H9 (cell line): ENCODE measurements around the gene CERCAM. TPM values are rescaled to one million over a fixed set of nuclear protein-coding genes. Genes with fewer than 3 reads are reported as not detected.

Experiments used
- DNase-seq: peaks from one replicate; pipeline ENCODE4 v3.0.0-alpha.2; 2017
- H2AFZ ChIP-seq: one replicate; pipeline ENCODE4 v1.6.1; 2013; ENCODE audit warnings: mild to moderate bottlenecking, low read length, control low read depth, moderate library complexity
- H2AK5ac ChIP-seq: 2 replicates; pipeline ENCODE4 v1.6.1; 2013; ENCODE audit warnings: low read length, control low read depth, mixed read lengths; ENCODE audit not compliant: insufficient read length
- H2BK120ac ChIP-seq: one replicate; pipeline ENCODE4 v1.6.1; 2013; ENCODE audit warnings: low read depth, mild to moderate bottlenecking, low read length, control low read depth, inconsistent platforms; ENCODE audit not compliant: poor library complexity, severe bottlenecking
- H2BK12ac ChIP-seq: 2 replicates; pipeline ENCODE4 v1.6.1; 2013; ENCODE audit warnings: low read length, control low read depth, mixed read lengths, low read depth; ENCODE audit not compliant: insufficient read length
- H2BK15ac ChIP-seq: 2 replicates; pipeline ENCODE4 v1.6.1; 2013; ENCODE audit warnings: low read depth, low read length, control low read depth
- H2BK20ac ChIP-seq: one replicate; pipeline ENCODE4 v1.6.1; 2013; ENCODE audit warnings: low read depth, mild to moderate bottlenecking, low read length, control low read depth, inconsistent platforms; ENCODE audit not compliant: poor library complexity, severe bottlenecking
- H2BK5ac ChIP-seq: 2 replicates; pipeline ENCODE4 v1.6.1; 2013; ENCODE audit warnings: low read length, control low read depth, mixed read lengths; ENCODE audit not compliant: insufficient read length
- H3K14ac ChIP-seq: 2 replicates; pipeline ENCODE4 v1.6.1; 2013; ENCODE audit warnings: low read length, control low read depth; ENCODE audit not compliant: insufficient read depth
- H3K18ac ChIP-seq: 2 replicates; pipeline ENCODE4 v1.6.1; 2013; ENCODE audit warnings: low read depth, mild to moderate bottlenecking, mixed read lengths, low read length, control low read depth; ENCODE audit not compliant: insufficient read length
- H3K23ac ChIP-seq: 2 replicates; pipeline ENCODE4 v1.6.1; 2013; ENCODE audit warnings: low read length, control low read depth, mixed read lengths, low read depth; ENCODE audit not compliant: insufficient read length
- H3K23me2 ChIP-seq: 2 replicates; pipeline ENCODE4 v1.6.1; 2013; ENCODE audit warnings: low read depth, mild to moderate bottlenecking, mixed read lengths, low read length, control low read depth; ENCODE audit not compliant: insufficient read length, poor library complexity, severe bottlenecking
- H3K27ac ChIP-seq: 2 replicates; pipeline ENCODE4 v1.5.1; 2013; ENCODE audit warnings: low read length, control low read depth, mixed read lengths, low read depth; ENCODE audit not compliant: insufficient read length
- H3K27me3 ChIP-seq: 2 replicates; pipeline ENCODE4 v1.6.1; 2013; ENCODE audit warnings: low read length, control low read depth, inconsistent platforms; ENCODE audit not compliant: insufficient read depth
- H3K4ac ChIP-seq: 2 replicates; pipeline ENCODE4 v1.6.1; 2013; ENCODE audit warnings: low read depth, mild to moderate bottlenecking, control low read depth, inconsistent platforms, low read length, moderate library complexity
- H3K4me1 ChIP-seq: 2 replicates; pipeline ENCODE4 v1.6.1; 2013; ENCODE audit warnings: low read length, control low read depth, inconsistent platforms; ENCODE audit not compliant: insufficient read depth
- H3K4me2 ChIP-seq: 2 replicates; pipeline ENCODE4 v1.6.1; 2013; ENCODE audit warnings: low read length, control low read depth, mixed read lengths; ENCODE audit not compliant: insufficient read length, insufficient read depth
- H3K56ac ChIP-seq: 2 replicates; pipeline ENCODE4 v1.6.1; 2013; ENCODE audit warnings: low read depth, mild to moderate bottlenecking, mixed read lengths, low read length, control low read depth; ENCODE audit not compliant: insufficient read length
- H3K79me1 ChIP-seq: 2 replicates; pipeline ENCODE4 v1.6.1; 2013; ENCODE audit warnings: low read depth, mild to moderate bottlenecking, moderate library complexity, low read length, control low read depth, inconsistent platforms; ENCODE audit not compliant: insufficient read depth, poor library complexity, severe bottlenecking
- H3K79me2 ChIP-seq: 2 replicates; pipeline ENCODE4 v1.6.1; 2013; ENCODE audit warnings: low read length, control low read depth, inconsistent platforms; ENCODE audit not compliant: insufficient read depth
- H3K9ac ChIP-seq: 2 replicates; pipeline ENCODE4 v1.6.1; 2013; ENCODE audit warnings: low read length, control low read depth, mixed read lengths; ENCODE audit not compliant: insufficient read length; ENCODE audit errors: extremely low read depth
- H3K9me3 ChIP-seq: one replicate; pipeline ENCODE4 v1.6.1; 2013; ENCODE audit warnings: low read depth, low read length, inconsistent platforms; ENCODE audit not compliant: control insufficient read depth
- H3T11ph ChIP-seq: one replicate; pipeline ENCODE4 v1.6.1; 2013; ENCODE audit warnings: mild to moderate bottlenecking, low read length, control low read depth, inconsistent platforms
- H4K20me1 ChIP-seq: one replicate; pipeline ENCODE4 v1.6.1; 2013; ENCODE audit not compliant: control insufficient read depth, insufficient read length, insufficient read depth
- H4K5ac ChIP-seq: 2 replicates; pipeline ENCODE4 v1.6.1; 2013; ENCODE audit warnings: low read depth, mild to moderate bottlenecking, mixed read lengths, low read length, control low read depth; ENCODE audit not compliant: insufficient read length
- H4K8ac ChIP-seq: replicated peaks from 2 replicates; pipeline ENCODE4 v1.6.1; 2013; ENCODE audit warnings: low read length, control low read depth, mixed read lengths, low read depth; ENCODE audit not compliant: insufficient read length
- H4K91ac ChIP-seq: 2 replicates; pipeline ENCODE4 v1.6.1; 2013; ENCODE audit warnings: low read depth, mild to moderate bottlenecking, moderate library complexity, mixed read lengths, low read length, control low read depth; ENCODE audit not compliant: insufficient read length
- H3K27ac Mint-ChIP-seq, 3 experiments: 2 replicates in 2 of 3; 3 replicates in 1 of 3; pipeline ENCODE4 v1.8.0; 2020 to 2021; ENCODE audit warnings: mixed read lengths in 3 of 3, mild to moderate bottlenecking in 1 of 3, moderate library complexity in 1 of 3
- H3K27me3 Mint-ChIP-seq: 2 replicates; pipeline ENCODE4 v1.8.0; 2021; ENCODE audit warnings: low read depth, mild to moderate bottlenecking, moderate library complexity, mixed read lengths
- H3K36me3 Mint-ChIP-seq, 3 experiments: 2 replicates in 2 of 3; 3 replicates in 1 of 3; pipeline ENCODE4 v1.8.0; 2020 to 2021; ENCODE audit warnings: low read depth in 3 of 3, mixed read lengths in 3 of 3; ENCODE audit not compliant: insufficient read depth in 1 of 3
- H3K4me1 Mint-ChIP-seq, 2 experiments: 2 replicates each; pipeline ENCODE4 v1.8.0; 2020; ENCODE audit warnings: mixed read lengths in 2 of 2
- H3K4me3 Mint-ChIP-seq, 2 experiments: 2 replicates in 1 of 2; 3 replicates in 1 of 2; pipeline ENCODE4 v1.8.0; 2020 to 2021; ENCODE audit warnings: mild to moderate bottlenecking in 2 of 2, mixed read lengths in 2 of 2, moderate library complexity in 1 of 2
- H3K9me3 Mint-ChIP-seq, 2 experiments: 2 replicates in 1 of 2; 3 replicates in 1 of 2; pipeline ENCODE4 v1.8.0; 2020; ENCODE audit warnings: mild to moderate bottlenecking in 2 of 2, mixed read lengths in 2 of 2, moderate library complexity in 1 of 2
- WGBS: extraction: QIAGEN DNeasy Blood & Tissue Kit; methylation state at CpG from one replicate; pipeline ENCODE4 v1.1.7; 2013; ENCODE audit warnings: missing lambda C conversion rate, low lambda C conversion rate, mixed read lengths; ENCODE audit not compliant: insufficient read length; ENCODE audit errors: extremely low coverage; 5-methylcytosine and 5-hydroxymethylcytosine counted together
- total RNA-seq: library from RNA; stranded (reverse); gene quantifications from 2 replicates; pipeline ENCODE4 v1.2.1, GENCODE V29; 2021
- TF ChIP-seq, protein P1 (sequence below): fragments of 200-600 bp; sonication (generic); conservative IDR thresholded peaks from 3 replicates; pipeline ENCODE4 v1.8.0; 2021; ENCODE audit warnings: antibody characterized with exemption, mild to moderate bottlenecking

Gene CERCAM
- total RNA-seq, 1 experiment from 2014 or later, result 5.4 TPM

DNA sequence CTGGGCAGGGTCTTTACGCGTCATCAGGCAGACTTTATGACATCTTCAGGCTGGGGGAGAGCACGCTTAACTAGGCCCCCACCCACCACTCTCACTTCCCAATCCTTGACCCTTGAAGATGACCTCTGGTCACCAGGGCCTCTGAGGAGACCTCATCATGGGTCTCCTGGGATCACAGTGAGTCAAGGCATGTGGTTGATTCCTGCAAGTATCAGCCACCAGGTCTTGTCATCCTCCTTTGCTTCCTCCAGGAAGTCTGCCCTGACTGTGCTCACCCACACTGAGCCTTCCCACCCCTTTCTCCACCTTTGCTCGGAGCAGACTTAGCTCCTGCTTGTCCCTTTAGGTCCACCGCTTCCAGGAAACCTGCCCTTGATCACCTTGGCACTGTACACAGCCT lies 52.4 kb downstream of the CERCAM start:
- Histone ChIP-seq H4K91ac (no peak overlapping the region), H2BK12ac (no peak overlapping the region), H3K4me1 (no peaks in the 10 kb centered on the region), H2BK120ac (no peak overlapping the region), H3K18ac (no peak overlapping the region), H3K9ac (no peak overlapping the region), H2BK15ac (no peak overlapping the region), H3K4me2 (no peak overlapping the region), H3K79me1 (no peaks in the 10 kb centered on the region), H2BK20ac (no peak overlapping the region), H3K4ac (no peak overlapping the region), H3K56ac (no peak overlapping the region), H2BK5ac (no peak overlapping the region), H3K27me3 (no peaks in the 10 kb centered on the region), H3K79me2 (no peaks in the 10 kb centered on the region), H3K9me3 (no peaks in the 10 kb centered on the region), H3K14ac (no peak overlapping the region), H4K5ac (no peak overlapping the region), H2AK5ac (no peak overlapping the region), H3K23ac (no peak overlapping the region), H3K27ac (no peak overlapping the region), H2AFZ (no peak overlapping the region), H3T11ph (no peak overlapping the region), H4K20me1 (no peaks in the 10 kb centered on the region), H3K23me2 (no peaks in the 10 kb centered on the region), H4K8ac (no peak overlapping the region)
- Mint-ChIP-seq H3K36me3 (peaks cover 6 to 30% (median 11%) of the 10 kb centered on the region in 3 experiments; a peak in 6 of 7 replicates), H3K27ac (no peak overlapping the region), H3K4me3 (no peak overlapping the region), H3K4me1 (no peaks in the 10 kb centered on the region), H3K27me3 (peaks cover 2% of the 10 kb centered on the region; the same call in 1 of the 2 replicates), H3K9me3 (no peaks in the 10 kb centered on the region)
- DNase-seq, result no peak
- TF ChIP-seq, protein P1, sequence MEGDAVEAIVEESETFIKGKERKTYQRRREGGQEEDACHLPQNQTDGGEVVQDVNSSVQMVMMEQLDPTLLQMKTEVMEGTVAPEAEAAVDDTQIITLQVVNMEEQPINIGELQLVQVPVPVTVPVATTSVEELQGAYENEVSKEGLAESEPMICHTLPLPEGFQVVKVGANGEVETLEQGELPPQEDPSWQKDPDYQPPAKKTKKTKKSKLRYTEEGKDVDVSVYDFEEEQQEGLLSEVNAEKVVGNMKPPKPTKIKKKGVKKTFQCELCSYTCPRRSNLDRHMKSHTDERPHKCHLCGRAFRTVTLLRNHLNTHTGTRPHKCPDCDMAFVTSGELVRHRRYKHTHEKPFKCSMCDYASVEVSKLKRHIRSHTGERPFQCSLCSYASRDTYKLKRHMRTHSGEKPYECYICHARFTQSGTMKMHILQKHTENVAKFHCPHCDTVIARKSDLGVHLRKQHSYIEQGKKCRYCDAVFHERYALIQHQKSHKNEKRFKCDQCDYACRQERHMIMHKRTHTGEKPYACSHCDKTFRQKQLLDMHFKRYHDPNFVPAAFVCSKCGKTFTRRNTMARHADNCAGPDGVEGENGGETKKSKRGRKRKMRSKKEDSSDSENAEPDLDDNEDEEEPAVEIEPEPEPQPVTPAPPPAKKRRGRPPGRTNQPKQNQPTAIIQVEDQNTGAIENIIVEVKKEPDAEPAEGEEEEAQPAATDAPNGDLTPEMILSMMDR, result no peak
- no CpG with 5 or more reads among the region's 5 CpGs for WGBS
